Sigmoid colon (tissue), 7 donors: ENCODE results near the gene RANBP1. TPM values are rescaled to one million over a fixed set of nuclear protein-coding genes. Genes with fewer than 3 reads are reported as not detected.

Experiments used
- DNase-seq: peaks from one replicate; pipeline ENCODE4 v3.0.0-alpha.2; 2019
- H3K27ac ChIP-seq, 4 donors: fragments of 200-600 bp; sonication (generic); one replicate each; pipeline ENCODE4 v1.5.1; 2016 to 2019; ENCODE audit warnings: mild to moderate bottlenecking in 1 of 4
- H3K27me3 ChIP-seq, 3 donors: fragments of 200-600 bp; sonication (generic); one replicate each; pipeline ENCODE4 v1.5.1; 2019; ENCODE audit warnings: mild to moderate bottlenecking in 1 of 3
- H3K36me3 ChIP-seq, 4 donors: fragments of 200-600 bp; sonication (generic); one replicate each; pipeline ENCODE4 v1.5.1; 2016 to 2019
- H3K4me1 ChIP-seq, 4 donors: fragments of 200-600 bp; sonication (generic); one replicate each; pipeline ENCODE4 v1.5.1; 2017 to 2019
- H3K4me3 ChIP-seq, 4 donors: fragments of 200-600 bp; sonication (generic); one replicate each; pipeline ENCODE4 v1.5.1; 2017 to 2019; ENCODE audit warnings: mild to moderate bottlenecking in 2 of 4, moderate library complexity in 1 of 4
- H3K9me3 ChIP-seq, 4 donors: fragments of 200-600 bp in 3 of 4; sonication (generic) in 3 of 4; one replicate each; pipeline versions ENCODE4 v1.5.1 to v1.6.1; 2013 to 2019
- EP300 ChIP-seq, 4 donors: sonication (generic); formaldehyde crosslinking; IDR thresholded peaks; one replicate each; pipeline ENCODE4 v1.6.1; 2017; ENCODE audit warnings: antibody characterized with exemption in 4 of 4
- POLR2A ChIP-seq, 2 donors: fragments of 450-650 bp; IDR thresholded peaks; one replicate each; pipeline ENCODE4 v1.6.1; 2016; ENCODE audit warnings: antibody characterized with exemption in 2 of 2, mild to moderate bottlenecking in 2 of 2, moderate library complexity in 2 of 2
- POLR2AphosphoS5 ChIP-seq, 4 donors: sonication (generic); formaldehyde crosslinking; IDR thresholded peaks; one replicate each; pipeline ENCODE4 v1.6.1; 2017; ENCODE audit warnings: antibody characterized with exemption in 4 of 4
- WGBS, 2 donors: extraction: QIAGEN DNeasy Blood & Tissue Kit; methylation state at CpG; one replicate each; pipeline ENCODE4 v1.1.7; 2013; 5-methylcytosine and 5-hydroxymethylcytosine counted together
- intact Hi-C: fragments of 100-400 bp; cut with DNase I; formaldehyde crosslinking; loops from one replicate; pipeline ENCODE4 v1.15.1; 2023
- polyA plus RNA-seq, 3 donors: library from polyadenylated mRNA; stranded (reverse); fragments of 200-250 nt; gene quantifications; one replicate each; pipeline ENCODE4 v1.2.3, GENCODE V29; 2013
- small RNA-seq, 3 donors: library from RNA; depleted of rRNA; stranded (forward); fragments of <200 nt; gene quantifications; one replicate each; pipeline ENCODE3, GENCODE V24; 2016
- total RNA-seq, 4 donors: library from RNA; depleted of rRNA; stranded (reverse); fragments of >200 nt; gene quantifications; one replicate each; pipeline ENCODE4 v1.1.0, GENCODE V29; 2016
- TF ChIP-seq, protein P1 (sequence below), 4 experiments: fragments of 450-650 bp in 3 of 4; fragments of 200-600 bp in 1 of 4; IDR thresholded peaks; one replicate each; pipeline ENCODE4 v1.5.1; 2016 to 2019; ENCODE audit warnings: antibody characterized with exemption in 4 of 4, mild to moderate bottlenecking in 3 of 4, moderate library complexity in 2 of 4
- donor health status: healthy with polysubstance abuse.
- donor health status: Bipolar disorder and iron deficiency.
- donor health status: healthy.

The RANBP1 gene
- total and polyA plus RNA-seq, 7 donors = 67.9 to 194 (median 154) TPM

GRCh38 chr22:20176421-20177085, 60.6 kb downstream of the RANBP1 start:
- 22 to 71% methylated on average over 17 of the region's 17 CpGs for WGBS, 2 donors
- Histone ChIP-seq H3K27ac (no peak overlapping the region), H3K4me1 (no peaks in the 10 kb centered on the region), H3K36me3 (no peaks in the 10 kb centered on the region), H3K4me3 (no peak overlapping the region), H3K9me3 (no peaks in the 10 kb centered on the region), H3K27me3 (no peaks in the 10 kb centered on the region)
- no peak for TF ChIP-seq POLR2AphosphoS5 (IDR thresholded peaks at IDR 0.05)
- TF ChIP-seq, protein P1, sequence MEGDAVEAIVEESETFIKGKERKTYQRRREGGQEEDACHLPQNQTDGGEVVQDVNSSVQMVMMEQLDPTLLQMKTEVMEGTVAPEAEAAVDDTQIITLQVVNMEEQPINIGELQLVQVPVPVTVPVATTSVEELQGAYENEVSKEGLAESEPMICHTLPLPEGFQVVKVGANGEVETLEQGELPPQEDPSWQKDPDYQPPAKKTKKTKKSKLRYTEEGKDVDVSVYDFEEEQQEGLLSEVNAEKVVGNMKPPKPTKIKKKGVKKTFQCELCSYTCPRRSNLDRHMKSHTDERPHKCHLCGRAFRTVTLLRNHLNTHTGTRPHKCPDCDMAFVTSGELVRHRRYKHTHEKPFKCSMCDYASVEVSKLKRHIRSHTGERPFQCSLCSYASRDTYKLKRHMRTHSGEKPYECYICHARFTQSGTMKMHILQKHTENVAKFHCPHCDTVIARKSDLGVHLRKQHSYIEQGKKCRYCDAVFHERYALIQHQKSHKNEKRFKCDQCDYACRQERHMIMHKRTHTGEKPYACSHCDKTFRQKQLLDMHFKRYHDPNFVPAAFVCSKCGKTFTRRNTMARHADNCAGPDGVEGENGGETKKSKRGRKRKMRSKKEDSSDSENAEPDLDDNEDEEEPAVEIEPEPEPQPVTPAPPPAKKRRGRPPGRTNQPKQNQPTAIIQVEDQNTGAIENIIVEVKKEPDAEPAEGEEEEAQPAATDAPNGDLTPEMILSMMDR (IDR thresholded peaks at IDR 0.05) = no peak
- TF ChIP-seq POLR2A (IDR thresholded peaks at IDR 0.05) = no peak
- TF ChIP-seq EP300 (IDR thresholded peaks at IDR 0.05) = no peak
- intact Hi-C loops = no loop called here
- DNase-seq = no peak

Small RNA genes lying within 50 kb of the gene (small RNA-seq; reads per million reads assigned to genes)
- gene MIR6816 = 0 to 0.18 (median 0) reads per million in 3 donors
- 0 reads per million in 3 donors for gene RF00017
- 0 reads per million in 3 donors for gene RF00599

Other genes starting within 250 kb of the RANBP1 start
- 100 to 1,000 TPM; 106 to 162 (median 112) TPM for gene COMT, start 174.3 kb upstream of the RANBP1 start, total RNA-seq
- gene COMT, start 174.3 kb upstream of the RANBP1 start, polyA plus RNA-seq = 10 to 100 TPM; 62.5 to 97.6 (median 68.4) TPM
- 10 to 100 TPM; 16.3 to 29.6 (median 21.1) TPM for gene TXNRD2, start 174.3 kb upstream of the RANBP1 start, total RNA-seq
- 10 to 100 TPM; 13.2 to 18.3 (median 16.6) TPM for gene TXNRD2, start 174.3 kb upstream of the RANBP1 start, polyA plus RNA-seq
- 10 to 100 TPM; 14.6 to 33.8 (median 24.5) TPM for gene ARVCF, start 99.3 kb upstream of the RANBP1 start, total RNA-seq
- 10 to 100 TPM in 1 of 3 donors, 1 to 10 TPM in 2; 3.9 to 13.3 (median 6.0) TPM for gene ARVCF, start 99.3 kb upstream of the RANBP1 start, polyA plus RNA-seq
- gene TANGO2, start 95.0 kb upstream of the RANBP1 start, total RNA-seq = 10 to 100 TPM; 24.2 to 36.6 (median 31.9) TPM
- gene TANGO2, start 95.0 kb upstream of the RANBP1 start, polyA plus RNA-seq = 10 to 100 TPM; 27.0 to 46.2 (median 27.8) TPM
- 10 to 100 TPM; 15.0 to 32.7 (median 22.2) TPM for gene DGCR8, start 35.9 kb upstream of the RANBP1 start, total RNA-seq
- gene DGCR8, start 35.9 kb upstream of the RANBP1 start, polyA plus RNA-seq = 10 to 100 TPM in 1 of 3 donors, 1 to 10 TPM in 2; 6.7 to 24.1 (median 8.4) TPM
- gene TRMT2A, start 1.1 kb downstream of the RANBP1 start, total RNA-seq = 10 to 100 TPM; 40.0 to 55.1 (median 51.1) TPM
- gene TRMT2A, start 1.1 kb downstream of the RANBP1 start, polyA plus RNA-seq = 10 to 100 TPM in 1 of 3 donors, 1 to 10 TPM in 2; 8.6 to 43.7 (median 9.0) TPM
- gene ZDHHC8, start 15.7 kb downstream of the RANBP1 start, total RNA-seq = 10 to 100 TPM in 2 of 4 donors, 1 to 10 TPM in 2; 4.6 to 14.3 (median 9.5) TPM
- 10 to 100 TPM in 1 of 3 donors, 1 to 10 TPM in 2; 1.8 to 26.0 (median 4.2) TPM for gene ZDHHC8, start 15.7 kb downstream of the RANBP1 start, polyA plus RNA-seq
- under 1 TPM in 1 of 4 donors, not detected in 3; 0.41 TPM for gene CCDC188, start 35.0 kb downstream of the RANBP1 start, total RNA-seq
- 1 to 10 TPM in 1 of 3 donors, not detected in 2; 1.1 TPM for gene CCDC188, start 35.0 kb downstream of the RANBP1 start, polyA plus RNA-seq
- under 1 TPM in 2 of 4 donors, not detected in 2; 0.36 to 0.83 TPM for gene RTN4R, start 152.2 kb downstream of the RANBP1 start, total RNA-seq
- gene RTN4R, start 152.2 kb downstream of the RANBP1 start, polyA plus RNA-seq = 1 to 10 TPM in 2 of 3 donors, under 1 TPM in 1; 0.60 to 4.3 (median 1.4) TPM
- 10 to 100 TPM; 62.3 to 88.6 (median 69.8) TPM for gene DGCR6L, start 204.0 kb downstream of the RANBP1 start, total RNA-seq
- 10 to 100 TPM; 38.6 to 72.7 (median 54.6) TPM for gene DGCR6L, start 204.0 kb downstream of the RANBP1 start, polyA plus RNA-seq